MM.1S (cell line): ENCODE measurements around the gene GON4L.
"Not testable (repeated sequence)": the region's sequence is repeated elsewhere in the genome, so short reads cannot be mapped to it uniquely, and the experiment has no call there.

Experiments used
- CTCF ChIP-seq: fragments of 300-600 bp; sonication (generic); IDR thresholded peaks from 2 replicates; pipeline ENCODE4 v1.5.1; 2016; ENCODE audit warnings: antibody characterized with exemption, low read length, mixed read lengths
- EZH2 ChIP-seq: fragments of 300-600 bp; sonication (generic); optimal IDR thresholded peaks from 2 replicates; pipeline ENCODE3; 2017; ENCODE audit warnings: low read depth, mild to moderate bottlenecking, antibody characterized with exemption, low read length, mixed read lengths

DNA sequence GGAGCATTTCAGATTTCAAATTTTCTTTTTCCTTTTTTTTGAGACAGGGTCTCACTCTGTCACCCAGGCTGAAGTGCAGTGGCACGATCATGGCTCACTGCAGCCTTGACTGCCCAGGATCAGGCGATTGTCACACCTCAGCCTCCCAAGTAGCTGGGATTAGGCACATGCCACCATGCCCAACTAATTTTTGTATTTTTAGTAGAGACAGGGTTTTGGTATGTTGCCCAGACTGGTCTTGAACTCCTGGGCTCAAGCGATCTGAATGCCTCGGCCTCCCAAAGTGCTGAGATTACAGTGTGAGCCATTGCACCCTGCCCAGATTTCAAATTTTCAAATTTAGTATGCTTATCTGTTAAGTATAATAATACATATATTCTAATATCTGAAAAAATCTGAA, 61.4 kb downstream of the GON4L start:
- not testable (repeated sequence) for TF ChIP-seq CTCF, EZH2
